ENCODE measurements around the gene SNCAIP. TPM values are rescaled to one million over a fixed set of nuclear protein-coding genes. Genes with fewer than 3 reads are reported as not detected.

Gene SNCAIP
- total RNA-seq, 1 experiment from 2014 or later, result 3.0 TPM

- H4K5ac ChIP-seq (ENCODE audit: insufficient read length, low read depth, low read length), result no peak overlapping the region
- no peaks in the 10 kb centered on the region for H3K9me3 ChIP-seq (ENCODE audit: control insufficient read depth, low read depth, low read length)
- no peak overlapping the region for H4K91ac ChIP-seq (ENCODE audit: insufficient read length, low read depth, low read length)
- peaks cover 8% of the 10 kb centered on the region in 2 experiments for H3K4me1 Mint-ChIP-seq
- no peak overlapping the region for H3K4me3 Mint-ChIP-seq
- no peaks in the 10 kb centered on the region for H3K27me3 ChIP-seq (ENCODE audit: insufficient read depth, low read length)
- DNase-seq, result no peak
- H3K4me2 ChIP-seq (ENCODE audit: insufficient read depth, insufficient read length, low read length), result no peak overlapping the region
- no peaks in the 10 kb centered on the region for H3K79me2 ChIP-seq (ENCODE audit: insufficient read depth, low read length)
- no peak overlapping the region for H3K27ac ChIP-seq (ENCODE audit: insufficient read length, low read depth, low read length)
- no peak overlapping the region for H3K4ac ChIP-seq (ENCODE audit: low read depth, low read length)
- no peak overlapping the region for H3T11ph ChIP-seq (ENCODE audit: low read length)
- H3K27ac Mint-ChIP-seq, result no peak overlapping the region
- no peak overlapping the region for H3K18ac ChIP-seq (ENCODE audit: insufficient read length, low read depth, low read length)
- no peak overlapping the region for H2BK5ac ChIP-seq (ENCODE audit: insufficient read length, low read length)
- no peak overlapping the region for H2BK120ac ChIP-seq (ENCODE audit: low read depth, low read length, poor library complexity, severe bottlenecking)
- no peaks in the 10 kb centered on the region for H4K20me1 ChIP-seq (ENCODE audit: control insufficient read depth, insufficient read depth, insufficient read length)
- peaks cover 2 to 3% of the 10 kb centered on the region in 2 experiments; a peak in 2 of 5 replicates for H3K9me3 Mint-ChIP-seq
- no peak overlapping the region for H3K23ac ChIP-seq (ENCODE audit: insufficient read length, low read depth, low read length)
- H3K23me2 ChIP-seq (ENCODE audit: insufficient read length, low read depth, low read length, poor library complexity, severe bottlenecking), result no peaks in the 10 kb centered on the region
- peaks cover 2% of the 10 kb centered on the region; the same call in 1 of the 2 replicates for H3K4me1 ChIP-seq (ENCODE audit: insufficient read depth, low read length)
- H2BK20ac ChIP-seq (ENCODE audit: low read depth, low read length, poor library complexity, severe bottlenecking), result no peak overlapping the region
- TF ChIP-seq, protein P1, sequence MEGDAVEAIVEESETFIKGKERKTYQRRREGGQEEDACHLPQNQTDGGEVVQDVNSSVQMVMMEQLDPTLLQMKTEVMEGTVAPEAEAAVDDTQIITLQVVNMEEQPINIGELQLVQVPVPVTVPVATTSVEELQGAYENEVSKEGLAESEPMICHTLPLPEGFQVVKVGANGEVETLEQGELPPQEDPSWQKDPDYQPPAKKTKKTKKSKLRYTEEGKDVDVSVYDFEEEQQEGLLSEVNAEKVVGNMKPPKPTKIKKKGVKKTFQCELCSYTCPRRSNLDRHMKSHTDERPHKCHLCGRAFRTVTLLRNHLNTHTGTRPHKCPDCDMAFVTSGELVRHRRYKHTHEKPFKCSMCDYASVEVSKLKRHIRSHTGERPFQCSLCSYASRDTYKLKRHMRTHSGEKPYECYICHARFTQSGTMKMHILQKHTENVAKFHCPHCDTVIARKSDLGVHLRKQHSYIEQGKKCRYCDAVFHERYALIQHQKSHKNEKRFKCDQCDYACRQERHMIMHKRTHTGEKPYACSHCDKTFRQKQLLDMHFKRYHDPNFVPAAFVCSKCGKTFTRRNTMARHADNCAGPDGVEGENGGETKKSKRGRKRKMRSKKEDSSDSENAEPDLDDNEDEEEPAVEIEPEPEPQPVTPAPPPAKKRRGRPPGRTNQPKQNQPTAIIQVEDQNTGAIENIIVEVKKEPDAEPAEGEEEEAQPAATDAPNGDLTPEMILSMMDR (conservative IDR thresholded peaks at IDR 0.05), result no peak
- H3K9ac ChIP-seq (ENCODE audit: extremely low read depth, insufficient read length, low read length), result no peak overlapping the region
- no peak overlapping the region for H2AK5ac ChIP-seq (ENCODE audit: insufficient read length, low read length)
- no peak overlapping the region for H2AFZ ChIP-seq (ENCODE audit: low read length)
- no peak overlapping the region for H2BK15ac ChIP-seq (ENCODE audit: low read depth, low read length)
- H3K79me1 ChIP-seq (ENCODE audit: insufficient read depth, low read depth, low read length, poor library complexity, severe bottlenecking), result no peaks in the 10 kb centered on the region
- no peak overlapping the region for H3K14ac ChIP-seq (ENCODE audit: insufficient read depth, low read length)
- H3K56ac ChIP-seq (ENCODE audit: insufficient read length, low read depth, low read length), result no peak overlapping the region
- no peaks in the 10 kb centered on the region for H3K27me3 Mint-ChIP-seq (ENCODE audit: low read depth)
- H3K36me3 Mint-ChIP-seq (ENCODE audit: insufficient read depth in 1 of 3, low read depth in 3 of 3), result peaks cover 0 to 4% (median 3%) of the 10 kb centered on the region in 3 experiments; a peak in 3 of 7 replicates
- no peak overlapping the region for H2BK12ac ChIP-seq (ENCODE audit: insufficient read length, low read depth, low read length)
- no peak overlapping the region for H4K8ac ChIP-seq (replicated peaks; ENCODE audit: insufficient read length, low read depth, low read length)
Observed at GRCh38 chr5:122374110-122374509, 62.1 kb downstream of the SNCAIP start.
